Neural cell (in vitro differentiated cells): Measurements from ENCODE around the gene ARID3C. TPM values are rescaled to one million over a fixed set of nuclear protein-coding genes. Genes with fewer than 3 reads are reported as not detected.

Experiments used
- H2AFZ ChIP-seq: fragments of 200-600, 300-800 bp; sonication (generic), shearing (Covaris generic); 2 replicates; pipeline ENCODE4 v1.6.0; 2014; ENCODE audit warnings: low read depth, mild to moderate bottlenecking, antibody characterized with exemption, low read length, moderate library complexity
- H3F3A ChIP-seq: fragments of 200-600 bp; shearing (Covaris generic); 2 replicates; pipeline ENCODE4 v1.6.1; 2016; ENCODE audit warnings: mild to moderate bottlenecking, moderate library complexity, mixed read lengths, antibody characterized with exemption, low read length; ENCODE audit not compliant: insufficient read depth, poor library complexity, severe bottlenecking
- H3K27ac ChIP-seq: fragments of 200-600, 300-800 bp; sonication (generic), shearing (Covaris generic); 2 replicates; pipeline ENCODE4 v1.5.1; 2014; ENCODE audit warnings: mild to moderate bottlenecking, low read length, moderate library complexity
- H3K27me3 ChIP-seq: fragments of 300-800, 200-600 bp; sonication (generic), shearing (Covaris generic); 2 replicates; pipeline ENCODE4 v1.6.0; 2014; ENCODE audit warnings: mild to moderate bottlenecking, low read depth, low read length, moderate library complexity; ENCODE audit not compliant: insufficient read depth
- H3K36me3 ChIP-seq: fragments of 300-800, 200-600 bp; sonication (generic), shearing (Covaris generic); 2 replicates; pipeline ENCODE4 v1.5.1; 2014; ENCODE audit warnings: mild to moderate bottlenecking, antibody characterized with exemption, low read length, moderate library complexity; ENCODE audit not compliant: insufficient read depth
- H3K4me2 ChIP-seq: fragments of 300-800, 200-600 bp; sonication (generic), shearing (Covaris generic); 2 replicates; pipeline ENCODE4 v1.6.0; 2014; ENCODE audit warnings: mild to moderate bottlenecking, low read length
- H3K4me3 ChIP-seq: fragments of 300-800, 200-600 bp; sonication (generic), shearing (Covaris generic); 2 replicates; pipeline ENCODE4 v1.5.1; 2014; ENCODE audit warnings: mild to moderate bottlenecking, low read length, moderate library complexity
- H3K79me2 ChIP-seq: fragments of 200-600 bp; shearing (Covaris generic); replicated peaks from 2 replicates; pipeline ENCODE4 v1.6.0; 2014; ENCODE audit warnings: mild to moderate bottlenecking, low read length, moderate library complexity; ENCODE audit not compliant: insufficient read depth
- H3K9ac ChIP-seq: fragments of 300-800, 200-600 bp; sonication (generic), shearing (Covaris generic); 2 replicates; pipeline ENCODE4 v1.6.1; 2016; ENCODE audit warnings: mild to moderate bottlenecking, low read length, mixed read lengths
- H3K9me2 ChIP-seq: fragments of 200-600 bp; shearing (Covaris generic); 2 replicates; pipeline ENCODE4 v1.6.1; 2016; ENCODE audit warnings: mild to moderate bottlenecking, low read length, mixed read lengths; ENCODE audit not compliant: insufficient read depth
- H3K9me3 ChIP-seq: fragments of 200-600, 300-800 bp; sonication (generic), shearing (Covaris generic); 2 replicates; pipeline ENCODE4 v1.6.1; 2016; ENCODE audit warnings: mild to moderate bottlenecking, mixed run types, low read length, moderate library complexity, mixed read lengths
- H4K20me1 ChIP-seq: fragments of 200-600 bp; shearing (Covaris generic); 2 replicates; pipeline ENCODE4 v1.6.1; 2016; ENCODE audit warnings: mild to moderate bottlenecking, mixed run types; ENCODE audit not compliant: insufficient read depth
- CTCF ChIP-seq: fragments of 450-650 bp; IDR thresholded peaks from 2 replicates; pipeline ENCODE4 v1.5.1; 2014; ENCODE audit warnings: antibody characterized with exemption, mild to moderate bottlenecking, moderate library complexity; ENCODE audit not compliant: poor library complexity, severe bottlenecking
- POLR2AphosphoS5 ChIP-seq: IDR thresholded peaks from 2 replicates; pipeline ENCODE4 v1.6.1; 2012
- REST ChIP-seq: IDR thresholded peaks from 2 replicates; pipeline ENCODE4 v1.6.1; 2012; ENCODE audit warnings: borderline replicate concordance
- TAF1 ChIP-seq: IDR thresholded peaks from 2 replicates; pipeline ENCODE4 v1.6.1; 2012; ENCODE audit warnings: low read depth
- polyA plus RNA-seq: library from polyadenylated mRNA; depleted of rRNA; stranded (reverse); fragments of >200 nt; gene quantifications from 2 replicates; pipeline ENCODE4 v1.2.3, GENCODE V29; 2014

Gene ARID3C
- polyA plus RNA-seq, 1 donor from 2014 or later: 2.8 TPM

GRCh38 chr9:34579808-34580163 lies 49.1 kb downstream of the ARID3C start:
- Histone ChIP-seq H3K9me2 (no peaks in the 10 kb centered on the region), H3K4me3 (peak overlapping the region; percentile 59), H3K36me3 (no peaks in the 10 kb centered on the region), H3K9ac (peak overlapping the region; percentile 58), H3K4me2 (no peak overlapping the region), H3K79me2 (peaks cover 26% of the 10 kb centered on the region), H3K27me3 (no peaks in the 10 kb centered on the region), H2AFZ (no peak overlapping the region), H3K9me3 (no peaks in the 10 kb centered on the region), H4K20me1 (peaks cover 3% of the 10 kb centered on the region), H3K27ac (peak overlapping the region; percentile 46), H3F3A (peaks cover 5% of the 10 kb centered on the region)
- no peak for TF ChIP-seq TAF1

- no peaks in the 10 kb centered on the region for H3K9me2 ChIP-seq
- peaks cover 5% of the 10 kb centered on the region for H3F3A ChIP-seq
- H2AFZ ChIP-seq: no peak overlapping the region
- H3K4me2 ChIP-seq: peak overlapping the region; percentile 71
- H3K27me3 ChIP-seq: no peaks in the 10 kb centered on the region
- H3K9ac ChIP-seq: peak overlapping the region; percentile 58
- H3K36me3 ChIP-seq: no peaks in the 10 kb centered on the region
- peaks cover 20% of the 10 kb centered on the region for H3K79me2 ChIP-seq
- TF ChIP-seq REST (no peak), POLR2AphosphoS5 (peak; percentile 20)
- no peaks in the 10 kb centered on the region for H3K9me3 ChIP-seq
- peak overlapping the region; percentile 59 for H3K4me3 ChIP-seq
- H4K20me1 ChIP-seq: peaks cover 3% of the 10 kb centered on the region
- H3K27ac ChIP-seq: peak overlapping the region; percentile 56
These were observed 49.6 kb downstream of the ARID3C start for GRCh38 chr9:34579104-34579807.

GRCh38 chr9:34578241-34579103 lies 50.4 kb downstream of the ARID3C start:
- no peak overlapping the region for H2AFZ ChIP-seq
- peak overlapping the region; percentile 58 for H3K9ac ChIP-seq
- peak overlapping the region; percentile 56 for H3K27ac ChIP-seq
- no peaks in the 10 kb centered on the region for H3K27me3 ChIP-seq
- peaks cover 3% of the 10 kb centered on the region for H4K20me1 ChIP-seq
- peaks cover 5% of the 10 kb centered on the region for H3F3A ChIP-seq
- no peak for TF ChIP-seq CTCF
- TF ChIP-seq POLR2AphosphoS5: peak; percentile 68
- H3K4me3 ChIP-seq: peak overlapping the region; percentile 59
- H3K36me3 ChIP-seq: no peaks in the 10 kb centered on the region
- H3K79me2 ChIP-seq: peaks cover 21% of the 10 kb centered on the region
- no peaks in the 10 kb centered on the region for H3K9me3 ChIP-seq
- peak overlapping the region; percentile 53 for H3K4me2 ChIP-seq
- no peaks in the 10 kb centered on the region for H3K9me2 ChIP-seq
